HPDE6-E6E7 (cell line): ENCODE measurements around the gene EIF3A.
A peak's percentile ranks its signal among the peaks of the same experiment; 100 is the strongest.
"Not testable (repeated sequence)": the region's sequence is repeated elsewhere in the genome, so short reads cannot be mapped to it uniquely, and the experiment has no call there.

Experiments
- DNase-seq: peaks from one replicate; pipeline ENCODE4 v3.0.0; 2011; ENCODE audit warnings: missing footprints; ENCODE audit errors: extremely low spot score

EIF3A gene

DNA sequence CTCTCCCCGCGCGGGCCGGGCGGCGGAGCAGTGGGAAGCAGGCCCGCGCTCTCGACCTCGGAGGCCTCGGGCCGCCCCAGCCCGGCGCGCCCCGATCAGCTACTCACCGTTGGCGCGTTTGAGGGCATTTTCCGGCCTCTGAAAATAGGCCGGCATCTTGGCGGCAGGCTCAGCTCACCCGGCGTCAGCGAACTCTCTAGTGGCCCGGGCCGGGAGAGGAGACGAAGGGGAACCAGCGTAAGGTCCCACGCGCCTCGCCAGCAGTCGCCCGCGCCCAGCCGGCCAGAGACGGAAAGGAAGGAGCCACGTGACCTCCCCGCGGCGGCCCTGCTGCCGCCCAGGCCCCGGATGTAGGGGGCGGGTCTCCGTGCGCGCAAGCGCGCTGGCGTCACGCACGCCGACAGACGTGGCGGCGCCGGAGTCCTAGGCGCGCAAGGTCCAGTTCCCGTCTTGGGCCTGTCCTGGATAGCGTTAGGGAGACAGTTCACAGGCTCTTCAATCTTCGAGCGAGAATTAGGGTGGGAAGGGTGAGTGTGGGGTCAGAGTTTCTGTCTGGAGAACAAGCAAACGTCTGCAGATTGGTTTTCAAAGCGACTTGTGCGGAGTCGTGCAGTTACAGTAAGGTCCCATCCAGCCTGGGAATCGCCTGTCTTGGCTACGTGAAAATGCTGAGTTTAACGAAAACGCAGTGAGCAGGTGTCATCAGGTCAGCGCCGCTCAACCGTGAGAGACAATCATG lies at the start of gene EIF3A:
EIF3A (minus strand) TSS at position 297 of the 739 bp plus-strand sequence; CDS start at position 156, 141 bp downstream.
- DNase-seq, result peak; percentile 80

DNA sequence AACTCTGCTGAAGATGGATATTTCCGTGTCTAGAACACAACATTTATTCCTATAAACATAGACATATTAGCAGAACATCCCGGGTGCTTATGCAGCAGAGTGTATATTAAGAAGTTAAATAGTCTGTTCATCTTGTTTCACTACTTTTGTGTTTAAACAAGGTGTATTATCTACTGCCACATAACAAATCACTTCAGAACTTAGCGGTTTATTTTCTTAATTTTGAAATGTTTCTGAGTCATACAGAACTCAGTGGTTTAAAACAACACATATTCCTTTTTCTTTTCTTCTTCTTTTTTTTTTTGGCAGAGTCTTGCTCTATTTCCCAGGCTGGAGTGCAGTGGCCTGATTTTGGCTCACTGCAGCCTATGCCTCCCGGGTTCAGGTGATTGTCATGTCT lies 49.1 kb upstream of the EIF3A start:
- no peak for DNase-seq

DNA sequence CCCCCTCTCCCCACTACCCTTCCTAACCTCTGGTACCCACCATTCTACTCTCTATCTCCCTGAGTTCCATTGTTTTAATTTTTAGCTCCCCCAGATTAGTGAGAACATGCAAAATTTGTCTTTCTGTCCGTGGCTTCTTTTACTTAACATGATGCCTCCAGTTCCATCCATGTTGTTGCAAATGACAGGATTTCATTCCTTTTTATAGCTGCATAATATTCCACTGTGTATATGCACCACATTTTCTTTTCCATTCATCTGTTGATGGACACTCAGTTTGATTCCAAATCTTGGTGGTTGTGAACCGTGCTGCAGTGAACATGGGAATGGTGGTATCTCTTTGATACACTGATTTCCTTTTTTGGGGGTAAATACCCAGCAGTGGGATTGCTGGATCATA lies 45.3 kb upstream of the EIF3A start:
- no peak for DNase-seq

- no peak for DNase-seq
These were observed 40.3 kb upstream of the EIF3A start for GRCh38 chr10:119120875-119121274.

DNA sequence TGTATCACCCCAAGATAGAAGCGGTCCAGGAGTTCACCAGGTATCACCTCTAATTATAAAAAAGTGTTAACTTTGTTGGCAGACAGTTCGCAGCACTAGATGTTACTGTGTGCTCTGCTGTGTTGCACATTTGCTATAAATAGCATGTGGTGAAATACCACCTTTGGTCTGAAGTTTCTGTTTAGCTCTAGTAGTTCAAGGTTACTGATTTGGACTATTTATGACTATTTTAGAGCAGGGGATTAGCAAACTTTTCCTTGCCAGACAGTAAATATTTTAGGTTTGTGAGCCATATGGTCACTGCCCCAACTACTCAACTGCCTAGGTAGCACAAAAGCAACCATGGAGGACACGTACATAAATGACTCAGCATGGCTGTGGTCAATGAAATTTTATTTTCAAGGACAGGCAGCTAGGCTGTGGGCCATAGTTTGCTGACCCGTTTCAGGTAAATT lies 39.8 kb upstream of the EIF3A start:
- no peak for DNase-seq

DNA sequence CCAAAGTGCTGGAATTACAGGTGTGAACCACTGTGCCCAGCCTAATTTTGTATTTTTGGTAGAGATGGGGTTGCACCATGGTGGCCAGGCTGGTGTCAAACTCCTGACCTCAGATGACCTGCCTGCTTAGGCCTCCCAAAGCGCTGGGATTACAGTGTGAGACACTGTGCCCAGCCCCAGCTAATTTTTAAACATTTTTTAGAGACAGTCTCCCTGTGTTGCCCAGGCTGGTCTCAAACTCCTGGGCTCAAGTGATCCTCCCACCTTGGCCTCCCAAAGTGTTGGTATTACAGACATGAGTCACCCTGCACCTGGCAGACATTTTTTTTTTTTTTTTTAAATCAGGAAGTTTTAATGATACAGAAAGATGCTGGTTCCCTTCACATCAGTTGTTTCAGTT lies 38.8 kb upstream of the EIF3A start:
- DNase-seq, result no peak

DNA sequence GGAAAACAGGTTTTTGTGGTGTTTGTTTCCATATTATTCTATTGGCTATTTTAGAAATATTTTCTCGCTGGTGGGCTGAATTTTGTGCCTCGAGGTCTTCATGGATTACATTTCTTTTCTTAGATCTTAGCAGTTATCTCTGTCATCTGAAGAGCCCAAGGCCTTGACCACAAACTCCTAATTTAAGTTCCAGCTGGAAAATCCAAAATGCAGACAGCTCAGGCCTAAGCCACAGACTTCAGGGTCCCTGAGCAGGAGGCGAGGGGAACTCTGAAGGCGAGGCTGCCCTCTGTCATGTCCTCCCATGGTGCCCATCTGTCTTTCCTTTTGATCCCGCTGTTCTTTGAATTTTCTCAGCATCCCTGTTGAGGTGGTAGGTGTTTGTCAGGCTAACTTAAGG lies 37.6 kb upstream of the EIF3A start:
- no peak for DNase-seq

DNA sequence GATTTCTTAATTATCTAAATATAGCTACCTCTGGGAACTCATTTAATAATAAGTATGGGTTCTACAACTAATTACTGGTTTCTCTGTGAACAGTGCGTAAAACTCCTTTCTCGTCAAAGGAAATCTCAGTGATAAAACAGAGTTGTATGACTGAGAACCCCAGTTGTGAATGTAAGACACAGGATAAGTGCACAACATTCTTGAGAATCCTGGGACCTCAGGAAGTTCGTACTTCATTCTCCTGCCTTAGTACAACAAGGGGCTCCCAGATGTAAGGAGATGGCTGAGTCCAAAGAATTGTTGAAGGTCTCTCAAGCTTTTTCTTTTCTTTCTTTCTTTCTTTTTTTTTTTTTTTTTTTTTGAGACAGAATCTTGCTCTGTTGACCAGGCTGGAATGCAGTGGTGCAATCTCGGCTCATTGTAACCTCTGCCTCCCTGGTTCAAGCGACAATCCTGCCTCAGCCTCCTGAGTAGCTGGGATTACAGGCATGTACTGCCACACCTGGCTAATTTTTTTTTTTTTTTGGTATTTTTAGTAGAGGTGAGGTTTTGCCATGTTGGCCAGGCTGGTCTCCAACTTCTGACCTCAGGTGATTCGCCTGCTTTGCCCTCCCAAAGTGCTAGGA lies 35.8 kb upstream of the EIF3A start:
- DNase-seq, result no peak

- no peak for DNase-seq
These were observed 35.3 kb upstream of the EIF3A start for GRCh38 chr10:119115926-119116325.

DNA sequence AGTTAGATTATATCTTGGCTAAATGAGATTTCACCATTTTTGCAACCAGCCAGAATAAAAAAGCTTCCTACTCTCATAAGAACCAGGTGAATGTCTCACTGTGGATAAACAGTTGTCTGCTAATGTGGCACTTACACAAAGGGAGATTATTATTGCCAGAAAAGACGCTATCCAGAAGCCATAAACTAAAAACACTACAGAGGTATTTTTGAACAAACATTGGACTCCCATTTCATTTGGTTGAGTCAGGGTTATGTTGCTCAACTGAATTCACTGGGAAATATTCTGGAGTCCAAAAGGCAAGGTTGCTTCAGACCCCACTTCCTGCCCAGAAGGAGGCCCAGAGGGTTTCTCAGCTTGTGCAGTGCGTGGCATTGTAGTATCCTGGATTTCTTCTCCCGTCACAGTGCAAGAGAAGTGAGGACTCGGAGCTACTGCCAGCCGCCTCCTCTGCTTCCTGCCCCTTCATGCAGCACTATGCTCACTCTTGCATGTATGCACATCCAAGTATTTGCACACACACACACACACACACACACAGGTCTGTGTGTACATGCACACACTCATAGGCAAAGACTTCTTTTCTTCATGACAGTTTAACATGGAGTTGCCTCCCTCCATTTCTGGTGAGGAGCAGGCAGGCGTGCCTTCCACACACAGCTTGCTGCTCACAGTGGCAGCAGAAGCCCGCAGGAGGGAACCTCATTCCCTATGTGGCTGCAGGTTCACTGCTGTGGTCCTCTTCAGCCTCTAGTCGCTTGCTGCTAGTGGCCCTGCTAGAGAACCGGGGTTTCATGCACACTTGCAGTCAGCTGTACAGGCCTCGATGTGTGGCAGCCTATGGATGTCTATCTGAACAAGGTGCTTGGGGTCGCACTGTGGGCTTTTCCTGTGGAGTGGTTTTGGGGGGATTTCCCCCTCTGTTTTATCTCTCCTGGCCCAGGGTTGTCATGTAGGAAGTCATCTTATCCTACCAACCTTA lies 33.4 kb upstream of the EIF3A start:
- DNase-seq, result no peak

GRCh38 chr10:119112056-119112455 lies 31.4 kb upstream of the EIF3A start:
- no peak for DNase-seq

DNA sequence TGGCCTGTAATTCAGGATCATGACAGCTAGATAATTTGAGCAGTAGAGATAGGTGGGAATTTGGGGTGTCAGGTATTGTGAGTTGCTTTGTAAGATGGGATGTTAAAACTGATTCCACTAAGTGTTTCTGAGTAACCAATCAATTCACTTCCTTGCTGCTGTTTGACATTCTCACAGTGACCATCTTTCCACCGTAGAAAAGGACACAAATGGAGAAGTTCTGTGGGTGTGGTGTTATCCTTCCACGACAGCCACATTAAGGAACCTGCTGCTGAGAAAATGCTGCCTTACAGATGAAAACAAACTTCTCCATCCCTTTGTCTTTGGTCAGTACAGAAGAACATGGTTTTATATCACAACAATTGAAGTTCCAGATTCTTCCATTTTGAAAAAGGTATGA lies 27.2 kb upstream of the EIF3A start:
- DNase-seq, result not testable (repeated sequence)

GRCh38 chr10:119107106-119107505 lies 26.5 kb upstream of the EIF3A start:
- not testable (repeated sequence) for DNase-seq

- not testable (repeated sequence) for DNase-seq
These were observed 25.3 kb upstream of the EIF3A start for GRCh38 chr10:119105899-119106298.

DNA sequence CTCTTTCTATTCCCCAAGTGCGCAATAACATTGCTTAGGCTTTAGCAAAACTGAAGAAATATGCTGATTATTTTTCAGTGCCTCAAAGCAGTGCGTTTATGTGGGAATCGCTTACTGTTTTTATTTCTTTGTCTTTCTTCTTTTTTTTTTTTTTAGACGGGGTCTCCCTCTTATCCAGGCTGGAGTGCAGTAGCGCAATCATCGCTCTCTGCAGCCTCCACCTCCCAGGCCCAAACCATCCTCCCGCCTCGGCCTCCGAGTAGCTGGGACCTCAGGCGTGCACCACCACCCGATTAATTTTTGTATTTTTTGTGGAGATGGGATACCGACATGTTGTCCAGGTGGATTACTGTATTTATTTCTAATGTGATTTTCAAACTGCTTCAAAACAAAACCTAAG lies 24.5 kb upstream of the EIF3A start:
- no peak for DNase-seq

GRCh38 chr10:119104654-119105015 lies 24.0 kb upstream of the EIF3A start:
- no peak for DNase-seq

GRCh38 chr10:119103903-119104653 lies 23.5 kb upstream of the EIF3A start, which contains the start of gene DENND10:
TSS of gene DENND10 (plus strand) at chr10:119104113. CDS start at chr10:119104143, 30 bp downstream.
- peak; percentile 65 for DNase-seq

DNA sequence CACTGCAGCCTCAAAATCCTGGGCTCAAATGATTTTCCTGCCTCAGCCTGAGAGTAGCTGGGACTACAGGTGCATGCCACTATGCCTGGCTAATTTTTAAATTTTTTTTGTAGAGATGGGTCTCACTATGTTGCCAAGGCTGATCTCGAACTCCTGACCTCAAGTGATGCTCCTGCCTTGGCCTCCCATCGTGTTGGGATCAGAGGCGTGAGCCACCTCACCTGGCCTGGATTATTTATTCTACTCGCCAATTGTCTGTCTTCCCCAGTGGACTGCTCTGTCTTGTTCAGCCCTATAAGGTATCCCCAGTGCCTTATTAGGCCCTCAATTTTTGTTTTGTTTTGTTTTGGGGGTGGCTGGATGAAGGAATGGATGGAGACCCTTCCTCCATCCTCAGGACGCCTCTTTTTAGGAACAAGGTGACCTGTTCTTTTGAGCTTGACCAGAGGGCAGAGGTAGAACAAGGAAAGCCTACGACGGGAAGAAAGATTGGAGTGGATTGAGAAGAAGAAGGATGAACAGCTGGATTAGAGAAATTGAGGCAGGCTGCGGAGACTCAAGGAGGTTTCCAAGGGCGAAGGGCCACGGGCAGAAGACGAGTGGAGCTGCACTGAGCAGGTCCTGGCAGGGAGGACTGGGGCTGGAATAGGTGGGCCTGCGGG lies 22.8 kb upstream of the EIF3A start:
- no peak for DNase-seq

DNA sequence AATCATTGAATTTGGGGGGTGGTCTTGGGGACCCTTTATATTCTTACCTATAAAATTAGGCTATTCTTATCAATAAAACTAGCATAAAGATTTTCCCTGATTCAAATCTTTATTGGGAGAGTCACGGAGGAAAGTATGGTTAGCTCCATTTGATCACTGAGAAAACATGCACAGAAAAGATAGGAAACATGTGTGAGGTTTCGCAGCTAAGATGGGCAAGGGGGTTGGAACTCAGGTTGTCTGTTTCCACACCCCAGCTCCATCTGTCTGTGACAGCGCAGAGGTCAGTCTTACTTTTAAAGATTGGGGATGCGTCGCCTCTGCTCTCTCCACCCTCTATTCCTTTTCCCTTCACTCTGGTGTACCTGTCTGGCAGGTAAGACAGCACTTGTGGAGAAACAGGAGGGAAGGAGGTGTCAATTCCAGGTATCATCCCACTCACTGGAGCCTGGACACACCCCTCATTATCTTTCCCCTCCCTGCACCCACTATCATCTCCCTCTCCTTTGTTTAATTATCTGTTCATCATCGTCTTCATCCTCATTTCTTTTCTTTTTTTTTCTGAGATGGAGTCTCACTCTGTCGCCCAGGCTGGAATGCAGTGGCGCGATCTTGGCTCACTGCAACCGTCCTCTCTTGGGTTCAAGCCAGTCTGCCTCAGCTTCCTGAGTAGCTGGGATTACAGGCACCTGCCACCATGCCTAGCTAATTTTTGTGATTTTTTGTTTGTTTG lies 20.9 kb upstream of the EIF3A start:
- DNase-seq, result no peak
